HG03103 (cell line): ENCODE results near the gene IRX1.

Experiments
- ATAC-seq: cut with Tn5 transposase; IDR thresholded peaks from one replicate; pipeline ENCODE4 v1.9.1; 2021; ENCODE audit warnings: low read depth; ENCODE audit not compliant: unreplicated experiment

Gene IRX1

DNA sequence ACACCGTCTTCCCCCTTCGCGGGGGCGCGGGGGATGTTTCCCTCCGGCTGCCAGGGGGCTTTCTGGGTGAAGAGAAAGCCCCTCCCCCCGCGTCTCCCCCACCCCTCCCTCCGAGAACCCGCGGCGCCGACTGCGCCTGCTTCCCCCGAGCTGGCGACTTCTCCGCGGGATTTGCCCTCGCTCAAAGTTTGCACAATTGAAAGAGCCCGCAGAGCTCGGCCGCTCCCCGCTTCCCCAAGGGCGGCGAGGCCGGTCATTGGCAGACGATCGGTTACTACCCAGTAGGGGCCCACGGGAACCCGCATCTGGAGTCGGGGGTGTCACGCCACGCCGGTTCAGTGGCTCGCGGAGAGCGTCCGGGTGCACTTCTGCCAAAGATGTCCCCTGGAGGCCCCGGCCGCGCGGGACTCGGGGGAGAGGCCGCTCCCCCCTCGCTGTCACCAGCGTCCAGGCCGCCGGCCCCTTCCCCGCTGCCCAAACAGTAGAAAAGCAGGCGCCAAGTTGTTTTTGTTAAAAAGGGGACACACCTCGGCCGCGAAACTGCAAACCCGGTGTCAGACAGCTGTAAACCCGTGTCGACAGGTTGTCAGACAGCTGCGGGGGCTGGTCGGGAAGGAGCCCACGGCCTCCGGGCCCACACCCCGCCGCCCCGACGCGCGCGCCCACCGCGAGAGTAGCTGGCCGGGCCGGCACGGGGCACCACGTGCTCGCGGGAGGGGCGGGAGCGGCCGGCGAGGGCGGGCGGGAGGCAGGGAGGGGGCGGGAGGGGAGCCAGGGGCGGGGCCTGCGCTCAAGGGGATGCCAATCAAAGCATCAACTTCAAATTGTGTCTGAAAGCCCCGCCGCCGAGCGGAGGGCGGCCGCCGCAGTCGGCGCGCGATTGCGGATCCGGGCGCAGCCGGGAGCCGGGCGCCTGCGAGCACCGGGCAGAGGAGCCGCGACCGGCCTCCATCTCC, at the start of gene IRX1:
Gene IRX1 (plus strand): TSS at position 827 of the 956 bp plus-strand sequence. CDS start 274 bp downstream, outside the sequence.
- no peak for ATAC-seq

DNA sequence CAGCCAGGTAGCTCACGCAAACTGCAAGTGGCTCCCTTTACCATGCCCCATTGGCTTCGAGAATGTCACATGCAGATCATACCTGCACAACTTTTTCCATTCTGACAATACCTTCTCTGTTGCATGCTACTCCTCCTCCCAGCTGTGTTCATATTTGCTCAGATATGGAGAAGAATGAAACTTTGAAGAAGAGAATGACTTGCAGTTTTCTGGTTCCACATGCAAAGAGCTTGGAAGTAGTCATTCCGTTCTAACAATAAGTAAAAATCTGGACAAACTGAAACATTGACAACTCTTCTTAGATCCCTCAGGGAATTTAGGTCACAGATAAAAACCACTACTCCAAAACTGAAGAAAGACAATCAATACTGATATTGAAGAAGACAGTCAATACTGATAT, 49.6 kb upstream of the IRX1 start:
- no peak for ATAC-seq

DNA sequence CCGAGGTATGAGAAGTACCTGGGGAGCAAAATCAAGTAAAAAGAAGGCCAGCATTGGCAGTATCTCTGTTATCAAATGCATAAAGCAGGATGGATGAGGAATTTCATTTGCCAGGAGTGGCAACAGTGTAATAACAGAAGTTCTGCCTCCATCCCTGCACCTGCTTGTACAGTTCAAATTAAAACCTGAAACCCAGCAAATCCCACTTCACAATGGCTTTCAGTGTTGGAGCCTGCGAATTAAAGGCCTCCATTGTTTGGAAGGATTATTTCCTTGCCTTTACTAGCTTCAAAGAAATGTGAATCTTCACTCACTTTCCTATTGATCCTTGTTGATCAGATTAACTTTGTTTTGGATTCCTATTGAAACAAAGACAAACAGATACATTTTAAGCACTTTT, 31.5 kb upstream of the IRX1 start:
- no peak for ATAC-seq

DNA sequence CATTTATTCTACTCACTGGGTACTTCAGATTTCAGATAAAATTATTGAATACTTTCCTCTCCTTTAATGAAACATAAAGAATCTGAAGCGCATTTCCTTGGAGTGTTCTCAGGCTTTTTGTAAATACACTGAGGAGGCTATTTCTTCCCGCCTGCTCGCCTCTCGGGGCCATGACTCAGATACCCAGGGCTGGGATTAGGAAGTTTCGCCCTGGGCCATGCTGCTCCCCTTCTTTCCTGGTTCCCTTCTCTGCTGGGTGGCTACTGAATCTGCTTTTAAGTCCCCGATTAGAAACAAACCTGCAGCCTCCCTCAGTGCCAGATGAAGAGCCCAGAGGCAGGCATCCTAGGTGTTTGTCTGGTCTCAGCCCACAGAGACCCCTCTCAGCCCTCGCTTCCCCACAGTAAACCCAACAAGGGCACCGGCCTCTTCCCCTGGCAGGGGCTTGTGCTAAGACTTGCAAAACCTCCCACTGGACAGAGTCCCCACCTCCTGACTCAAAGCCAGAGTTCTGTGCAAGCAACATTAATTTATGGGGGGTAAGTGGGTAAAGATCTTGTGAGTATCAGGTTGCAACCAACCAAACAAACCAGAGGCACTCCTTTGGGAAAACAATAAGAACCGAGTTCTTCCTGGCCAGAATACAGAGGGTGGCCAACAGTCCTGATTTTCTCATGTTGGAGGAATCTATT, 30.7 kb upstream of the IRX1 start:
- ATAC-seq = no peak

DNA sequence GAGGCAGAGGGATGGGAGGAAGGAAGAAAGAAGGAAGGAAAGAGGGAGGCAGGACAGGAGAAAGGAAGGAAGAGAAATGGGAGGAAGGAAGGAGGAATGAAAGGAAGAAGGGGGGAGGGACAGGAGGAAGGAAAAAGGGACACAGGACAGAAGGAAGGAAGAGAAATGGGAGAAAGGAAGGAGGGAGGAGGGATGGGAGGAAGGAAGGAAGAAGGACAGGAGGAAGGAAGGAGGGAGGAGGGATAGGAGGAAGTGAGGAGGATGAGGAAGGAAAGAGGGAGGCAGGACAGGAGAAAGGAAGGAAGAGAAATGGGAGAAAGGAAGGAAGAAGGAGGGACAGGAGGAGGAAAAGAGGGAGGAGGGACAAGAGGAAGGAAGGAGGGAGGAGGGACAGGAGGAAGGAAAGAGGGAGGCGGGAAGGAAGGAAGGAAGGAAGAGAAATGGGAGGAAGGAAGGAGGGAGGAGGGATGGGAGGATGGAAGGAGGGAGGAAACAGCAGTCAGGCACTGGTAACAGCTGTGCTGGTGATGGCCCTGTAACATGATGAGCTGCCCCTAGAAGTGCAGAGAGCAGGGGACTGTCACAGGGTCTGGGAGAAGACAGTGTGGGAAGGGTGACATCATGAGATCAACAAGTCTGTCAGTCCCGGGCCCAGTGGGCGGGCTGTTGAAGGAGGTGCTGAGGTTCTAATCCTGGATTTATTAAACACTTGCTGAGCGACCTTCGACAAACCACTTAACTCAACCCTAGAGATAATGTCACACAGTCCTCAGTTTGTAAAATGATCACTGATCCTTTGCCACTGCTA, 10.7 kb upstream of the IRX1 start:
- ATAC-seq = no peak

DNA sequence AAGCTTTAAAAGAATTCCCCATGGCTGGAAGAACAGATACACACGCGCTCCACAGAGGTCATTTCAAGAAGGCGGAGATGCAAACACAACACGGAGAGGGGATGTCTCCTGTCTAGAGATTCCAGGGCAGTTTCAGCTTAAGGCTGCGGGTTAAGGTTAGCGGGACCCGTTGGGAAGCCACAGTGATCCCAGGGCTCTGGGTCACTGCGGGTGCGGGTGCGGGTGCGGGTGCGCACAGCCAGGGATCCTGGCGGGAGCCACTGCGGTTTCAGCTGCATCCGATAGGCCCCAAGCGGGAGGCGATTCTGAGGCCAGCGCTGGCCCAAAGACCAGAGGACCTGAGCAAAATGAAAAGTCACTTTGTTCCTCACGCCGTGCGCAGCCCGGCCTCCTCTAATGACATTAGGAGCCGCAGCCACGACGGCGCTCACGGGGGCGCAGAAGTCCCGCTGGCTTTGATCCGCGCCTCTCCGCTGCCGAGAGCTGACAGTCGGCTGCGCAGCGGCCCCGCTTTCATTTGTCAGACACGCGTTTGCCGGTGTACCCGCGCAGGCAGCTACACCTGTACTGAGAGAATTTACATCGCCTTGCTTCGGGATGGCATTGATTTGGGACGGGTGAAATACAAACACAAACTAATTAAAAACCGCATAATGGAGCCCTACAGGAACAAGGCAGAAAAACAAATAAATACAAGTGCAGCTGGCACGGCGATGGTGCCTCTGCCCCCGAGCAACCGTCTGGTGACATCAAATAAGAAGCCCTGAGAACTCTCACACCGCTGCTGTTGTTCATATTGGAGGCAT, 5.3 kb upstream of the IRX1 start:
- ATAC-seq = no peak

DNA sequence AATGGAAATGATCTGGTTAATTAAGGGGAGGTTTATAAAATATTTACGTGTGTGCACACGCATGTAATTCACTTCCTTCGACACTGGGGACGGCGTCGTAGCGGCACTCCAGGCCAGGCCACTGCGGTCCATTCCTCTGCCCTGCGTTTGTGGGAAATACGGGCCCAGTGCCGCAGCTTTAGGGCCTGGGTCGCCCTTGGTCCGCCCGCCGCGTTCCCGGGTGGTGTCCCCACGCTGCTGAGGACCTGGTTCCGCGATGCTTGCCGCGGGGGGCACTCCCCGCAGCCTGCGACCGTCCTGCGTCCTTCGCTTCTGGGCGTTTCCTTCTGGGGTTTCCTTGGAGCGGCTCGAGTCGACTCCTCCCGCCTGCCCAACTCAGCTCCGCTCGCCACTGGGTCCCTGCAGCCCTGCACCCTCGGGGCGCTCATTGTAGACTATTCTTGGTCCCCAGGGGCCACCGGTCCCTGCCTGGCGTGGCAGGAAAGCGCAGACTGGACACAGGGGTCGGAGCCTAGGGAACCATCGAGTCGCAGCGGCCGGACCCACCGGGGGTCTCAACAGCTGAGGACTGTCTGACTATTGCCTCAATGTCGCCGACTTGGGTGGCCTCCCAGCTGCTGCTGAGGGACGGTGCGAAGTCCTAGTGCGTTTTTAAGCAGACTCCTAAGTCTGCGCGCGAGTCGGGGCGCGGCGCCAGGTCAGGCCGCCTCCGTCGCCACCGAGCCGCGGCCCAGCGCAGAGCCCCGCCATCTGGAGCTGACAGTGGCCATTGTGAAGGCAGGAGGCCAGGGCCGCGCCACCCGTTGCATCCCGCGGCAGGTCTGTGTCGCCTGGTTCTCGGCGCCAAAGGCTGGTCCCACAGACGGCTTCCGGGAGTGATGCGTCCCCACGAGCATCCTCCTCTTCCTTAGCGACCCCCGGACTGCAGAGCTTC, 4.4 kb upstream of the IRX1 start:
- ATAC-seq = no peak

DNA sequence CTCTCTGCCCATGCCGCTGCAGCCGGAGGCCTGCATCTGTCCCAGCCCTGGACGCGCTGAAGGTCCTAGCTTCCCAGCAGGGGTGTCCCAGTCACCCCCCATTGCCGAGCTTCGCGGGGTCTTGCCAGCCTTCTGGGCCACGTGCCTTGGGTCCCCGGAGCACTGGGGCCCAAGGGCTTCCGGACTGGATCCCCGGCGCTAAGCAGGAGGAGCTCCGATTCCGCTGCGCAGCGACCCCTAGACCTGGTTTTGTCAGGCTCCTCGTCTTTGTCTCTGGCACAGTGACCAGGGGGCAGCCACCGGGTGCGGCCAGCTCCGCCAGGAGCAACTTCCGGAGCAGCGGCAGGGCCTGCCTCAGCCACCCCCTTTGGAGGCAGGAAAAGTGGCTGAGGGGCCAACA, 3.3 kb upstream of the IRX1 start:
- no peak for ATAC-seq

DNA sequence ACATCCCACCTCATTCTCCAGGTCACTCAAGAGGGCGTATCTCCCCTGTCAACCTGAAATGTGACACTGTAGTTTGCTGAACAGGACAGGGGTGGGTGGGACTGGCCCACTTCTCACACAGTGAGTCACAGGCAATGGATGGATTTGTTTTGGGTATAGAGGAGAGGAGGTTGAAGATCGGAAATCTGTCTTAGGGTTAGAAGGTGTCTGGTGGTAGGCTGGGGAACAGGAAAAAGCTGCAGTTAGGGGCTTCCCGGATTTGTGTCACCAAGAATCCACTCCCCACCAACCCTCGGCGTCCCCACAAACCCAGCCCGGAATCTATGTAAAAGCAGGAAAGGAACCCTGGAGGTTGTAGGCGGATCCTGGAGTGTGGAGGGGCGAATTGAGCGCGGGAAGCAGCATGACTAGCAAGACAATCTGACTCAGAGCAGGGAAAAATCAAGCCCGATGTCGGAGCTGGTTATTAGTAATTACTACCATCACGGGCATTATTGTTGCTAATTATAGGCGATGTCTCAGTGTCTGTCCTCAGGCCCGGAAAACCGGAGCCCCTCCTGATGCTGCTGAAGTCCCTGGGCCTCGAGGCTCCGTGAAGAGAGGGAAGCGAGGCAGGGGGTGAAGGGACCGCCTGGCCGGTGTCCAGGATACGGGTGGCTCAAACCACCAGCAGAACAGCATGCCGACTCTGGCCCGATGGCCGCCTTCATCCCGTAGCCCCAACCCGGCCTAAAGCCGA, 1.7 kb upstream of the IRX1 start:
- no peak for ATAC-seq

DNA sequence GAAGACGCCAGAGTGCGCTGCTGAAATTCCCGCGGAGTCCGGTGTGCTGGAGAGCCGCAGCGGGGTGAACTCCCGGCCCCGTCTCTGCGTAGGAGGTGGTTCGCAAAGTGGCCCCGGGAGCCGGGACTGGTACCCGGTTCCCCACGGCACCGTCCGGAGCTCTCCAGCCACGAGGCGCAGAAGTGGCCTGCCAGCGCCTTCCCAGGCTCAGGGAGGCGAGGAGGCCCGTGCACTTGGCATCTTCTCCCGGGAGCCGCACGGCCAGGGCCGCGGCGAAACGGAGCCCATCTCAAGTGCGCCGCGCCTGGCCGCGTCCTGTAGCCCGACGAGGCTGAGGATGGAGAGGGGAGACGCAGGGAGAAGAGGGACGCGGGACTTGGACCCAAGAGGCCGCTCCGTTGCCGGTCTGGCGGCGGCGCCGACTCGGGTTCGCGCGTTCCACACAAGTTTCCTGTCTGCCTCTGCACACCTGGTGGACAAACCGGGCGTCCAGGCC, 1.1 kb upstream of the IRX1 start:
- no peak for ATAC-seq

DNA sequence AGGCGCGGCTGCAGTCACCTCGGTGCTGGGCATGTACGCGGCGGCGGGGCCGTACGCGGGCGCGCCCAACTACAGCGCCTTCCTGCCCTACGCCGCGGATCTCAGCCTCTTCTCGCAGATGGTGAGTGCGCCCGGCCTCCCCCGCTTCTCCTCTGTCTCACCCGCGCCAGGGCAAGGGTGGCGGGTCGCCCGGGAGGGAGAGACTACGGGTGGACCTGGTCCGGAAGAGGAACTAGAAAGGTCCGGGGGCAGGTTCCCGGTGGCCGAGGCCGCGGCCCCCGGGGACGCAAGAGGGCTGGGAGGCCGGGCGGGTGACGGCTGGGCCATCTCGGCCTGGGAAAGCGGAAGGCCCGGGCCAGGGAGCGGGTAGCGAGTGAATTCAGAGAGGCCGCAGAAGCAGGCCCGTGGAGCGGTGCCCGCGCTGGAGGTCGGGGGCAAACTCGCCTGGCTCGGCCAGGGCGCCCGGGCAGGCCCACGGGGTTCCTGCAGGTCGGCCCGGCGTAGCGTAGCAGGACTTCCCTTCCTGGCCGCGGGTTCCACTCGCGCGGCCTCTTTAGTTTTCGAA, 711 bp downstream of the IRX1 start:
- no peak for ATAC-seq

DNA sequence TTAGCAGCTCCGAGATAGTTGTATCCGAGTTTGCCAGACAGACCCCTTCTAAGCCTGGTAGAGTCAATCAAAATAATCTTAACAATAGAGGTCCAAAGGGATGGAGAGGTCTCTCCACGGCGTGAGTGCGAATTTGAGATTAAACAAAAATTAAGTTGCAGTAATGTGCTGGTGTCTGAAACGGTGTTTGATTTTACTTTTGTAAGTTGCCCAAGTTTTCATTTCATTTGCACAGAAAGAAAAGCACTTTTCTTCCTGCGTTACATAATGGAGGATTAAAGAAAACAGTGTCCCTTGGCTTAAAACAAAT, 1.2 kb downstream of the IRX1 start:
- ATAC-seq = no peak

DNA sequence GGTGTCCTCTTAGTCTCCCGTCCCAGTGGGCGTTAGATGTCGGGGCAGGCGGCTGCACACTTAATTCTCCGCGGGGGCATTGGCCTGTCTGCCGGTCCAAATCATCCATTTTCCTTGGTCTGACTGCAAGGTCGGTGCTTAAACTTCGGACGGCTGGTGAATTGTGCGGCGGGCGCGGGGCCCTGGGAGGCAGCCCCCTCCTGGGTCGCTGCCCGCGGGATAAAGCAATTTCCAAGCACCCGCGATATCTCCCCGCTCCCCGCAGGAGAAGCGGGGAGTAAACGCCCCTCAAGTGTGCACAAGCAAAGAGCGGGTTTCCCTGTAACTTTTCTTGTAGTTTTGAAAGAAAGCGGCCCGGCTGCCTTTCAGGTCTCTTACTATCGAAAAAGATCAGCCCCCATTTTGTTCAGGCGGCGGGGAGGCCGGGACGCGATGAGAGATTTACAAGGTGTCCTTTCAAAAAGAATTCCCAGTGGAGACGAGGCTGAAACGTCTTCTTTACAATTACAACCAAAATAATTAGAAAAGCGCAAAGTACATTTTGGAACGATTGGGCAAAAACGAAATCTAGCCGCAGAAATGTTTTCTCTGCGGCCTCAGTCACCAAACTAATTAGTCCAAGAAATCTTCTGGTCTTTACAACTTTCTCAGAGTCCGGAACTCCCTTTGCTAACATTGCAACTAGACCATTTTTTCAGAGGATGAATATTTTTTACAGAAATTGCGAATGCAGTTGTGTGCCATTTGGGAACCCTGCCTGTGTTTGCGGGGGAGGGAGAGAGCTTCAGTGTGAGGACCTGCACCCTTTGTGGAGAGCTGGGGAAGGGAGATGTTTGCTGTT, 1.8 kb downstream of the IRX1 start:
- ATAC-seq = no peak

DNA sequence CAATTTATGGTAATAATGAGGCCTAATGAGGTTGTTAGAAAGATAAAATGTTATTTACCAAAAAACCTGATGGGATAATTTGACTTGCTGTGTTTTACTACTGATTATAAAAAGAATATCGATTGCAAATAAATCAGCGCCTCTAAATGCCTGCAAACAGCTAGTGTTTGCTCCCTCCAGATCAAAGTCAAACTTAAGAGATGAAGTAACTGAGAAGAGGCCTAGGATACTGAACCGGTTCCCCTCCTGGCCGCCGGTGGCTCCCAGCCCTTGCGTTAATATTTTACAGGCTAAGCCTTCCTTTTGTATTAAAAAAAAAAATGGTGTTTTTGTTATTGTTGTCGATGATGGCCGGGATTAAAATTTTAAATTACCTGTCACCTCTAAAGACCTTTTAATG, 2.6 kb downstream of the IRX1 start:
- ATAC-seq = no peak

DNA sequence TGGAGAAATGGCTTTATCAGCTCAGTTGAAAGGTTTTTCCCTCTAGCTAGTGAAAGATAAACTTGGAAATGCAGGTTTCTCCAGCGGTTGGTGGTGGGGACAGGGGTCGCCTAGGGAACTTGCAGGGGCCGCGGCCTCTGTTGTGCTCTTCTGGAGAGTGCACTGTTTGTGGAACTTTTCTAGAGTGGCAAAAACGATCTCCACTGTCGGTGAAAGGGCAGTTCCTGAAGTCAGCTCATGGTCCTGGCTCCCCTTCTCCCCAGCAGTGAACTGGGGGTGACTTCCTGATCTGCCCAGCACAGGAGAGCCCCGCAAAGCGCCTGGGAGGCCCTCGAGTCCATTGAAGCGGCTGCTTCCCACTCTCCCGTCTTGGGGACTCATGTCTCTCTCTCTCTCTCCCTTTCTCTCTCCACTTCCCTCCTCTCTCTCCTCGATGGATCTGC, 3.2 kb downstream of the IRX1 start:
- ATAC-seq = no peak

DNA sequence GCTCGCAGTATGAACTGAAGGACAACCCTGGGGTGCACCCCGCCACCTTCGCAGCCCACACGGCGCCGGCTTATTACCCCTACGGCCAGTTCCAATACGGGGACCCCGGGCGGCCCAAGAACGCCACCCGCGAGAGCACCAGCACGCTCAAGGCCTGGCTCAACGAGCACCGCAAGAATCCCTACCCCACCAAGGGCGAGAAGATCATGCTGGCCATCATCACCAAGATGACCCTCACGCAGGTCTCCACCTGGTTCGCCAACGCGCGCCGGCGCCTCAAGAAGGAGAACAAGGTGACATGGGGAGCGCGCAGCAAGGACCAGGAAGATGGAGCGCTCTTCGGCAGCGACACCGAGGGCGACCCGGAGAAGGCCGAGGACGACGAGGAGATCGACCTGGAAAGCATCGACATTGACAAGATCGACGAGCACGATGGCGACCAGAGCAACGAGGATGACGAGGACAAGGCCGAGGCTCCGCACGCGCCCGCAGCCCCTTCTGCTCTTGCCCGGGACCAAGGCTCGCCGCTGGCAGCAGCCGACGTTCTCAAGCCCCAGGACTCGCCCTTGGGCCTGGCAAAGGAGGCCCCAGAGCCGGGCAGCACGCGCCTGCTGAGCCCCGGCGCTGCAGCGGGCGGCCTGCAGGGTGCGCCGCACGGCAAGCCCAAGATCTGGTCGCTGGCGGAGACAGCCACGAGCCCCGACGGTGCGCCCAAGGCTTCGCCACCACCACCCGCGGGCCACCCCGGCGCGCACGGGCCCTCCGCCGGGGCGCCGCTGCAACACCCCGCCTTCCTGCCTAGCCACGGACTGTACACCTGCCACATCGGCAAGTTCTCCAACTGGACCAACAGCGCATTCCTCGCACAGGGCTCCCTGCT, 3.8 kb downstream of the IRX1 start:
- ATAC-seq = no peak
